Activated effector memory CD4-positive, alpha-beta T cell treated with Interleukin-2 at 50 U/mL for 16 hours (primary cell): Measurements from ENCODE around the gene GRAP2.

Source experiments
- DNase-seq: peaks from one replicate; pipeline ENCODE4 v3.0.0-alpha.2; 2020

Gene GRAP2

DNA sequence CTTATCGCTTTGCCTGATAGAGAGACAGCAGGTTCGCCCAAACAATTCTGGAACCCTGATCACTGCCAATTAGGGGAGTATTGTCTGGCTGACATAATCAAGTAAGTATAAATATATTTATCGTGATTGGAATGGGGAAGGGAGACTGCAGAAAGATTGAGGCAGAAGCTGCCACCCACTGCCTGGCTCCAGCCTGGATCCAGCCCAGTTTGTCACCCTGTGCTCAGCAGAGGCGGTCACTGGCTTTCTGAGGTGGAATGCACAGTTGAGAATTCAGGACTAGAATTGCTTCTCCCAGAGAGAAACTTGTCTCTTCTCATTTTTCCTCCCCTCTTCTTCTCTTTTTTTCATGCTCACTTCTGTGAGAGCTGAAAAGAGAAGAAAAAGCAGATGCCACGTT, 25.9 kb downstream of the GRAP2 start:
- DNase-seq, result no peak

DNA sequence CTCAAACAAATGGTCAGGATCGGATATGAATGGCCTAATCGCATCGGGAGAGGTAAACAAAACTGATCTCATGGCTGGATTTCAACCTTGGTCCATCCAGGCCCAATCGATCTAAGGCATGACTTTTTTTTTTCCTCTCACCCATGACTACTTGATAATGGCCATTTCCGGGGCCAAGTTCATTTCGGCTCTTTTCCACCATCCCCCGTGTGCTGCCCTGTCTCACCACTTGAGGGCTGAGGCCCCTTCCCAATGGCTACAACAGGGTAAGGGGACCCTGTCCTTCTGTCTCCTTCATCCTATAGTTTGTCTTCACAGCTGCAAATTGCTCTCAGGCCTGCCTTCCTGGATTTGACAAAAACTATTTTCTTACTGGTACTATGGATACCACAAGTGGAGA, 26.7 kb downstream of the GRAP2 start:
- no peak for DNase-seq

DNA sequence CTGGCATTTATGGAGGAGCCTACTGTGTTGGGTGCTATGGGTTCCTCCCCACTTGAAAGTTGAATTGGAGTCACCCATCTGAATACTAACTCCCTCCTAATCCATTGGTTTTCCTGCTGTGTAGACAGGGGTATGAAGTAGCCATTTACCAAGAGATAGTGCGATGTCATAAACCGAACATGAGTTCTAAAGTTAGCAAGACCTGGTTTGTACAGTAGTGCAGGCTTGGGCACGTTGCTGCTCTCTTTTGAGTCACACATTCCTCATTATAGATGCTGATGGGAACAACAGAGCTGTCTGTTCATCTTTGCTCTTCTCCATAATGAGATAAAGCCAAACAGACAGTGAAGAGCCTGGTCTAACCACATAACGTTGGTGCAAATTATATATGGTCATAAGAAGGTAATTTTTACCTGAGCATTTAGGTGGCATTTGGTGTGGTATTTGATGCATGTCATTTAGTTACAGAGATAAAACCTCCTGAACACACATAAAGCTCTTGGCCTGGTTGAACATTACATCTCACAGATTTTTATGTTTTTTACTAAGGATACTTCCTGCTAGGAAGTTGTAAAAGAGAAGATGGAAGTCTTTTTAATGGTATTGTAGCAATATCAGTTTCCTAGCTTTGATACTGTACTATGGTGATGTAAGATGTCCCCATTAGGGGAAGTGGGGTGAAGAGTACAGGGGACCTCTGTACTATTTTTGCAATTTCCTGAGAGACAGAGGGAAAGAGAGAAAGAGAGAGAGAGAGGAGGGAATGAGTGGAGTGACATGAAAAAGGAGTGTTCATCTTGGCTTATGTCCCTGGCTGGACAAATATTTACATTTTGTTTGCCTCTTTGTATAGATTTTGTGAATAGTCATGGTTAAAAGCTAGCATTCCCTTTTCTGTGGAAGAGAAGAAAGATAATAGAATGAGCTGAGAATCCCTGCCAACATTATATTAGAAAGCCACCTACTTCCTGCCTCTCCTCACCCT, 27.9 kb downstream of the GRAP2 start:
- DNase-seq, result no peak

- no peak for DNase-seq
These were observed 30.4 kb downstream of the GRAP2 start for GRCh38 chr22:39931251-39931650.

- DNase-seq, result no peak
These were observed 31.3 kb downstream of the GRAP2 start for GRCh38 chr22:39932166-39932565.

DNA sequence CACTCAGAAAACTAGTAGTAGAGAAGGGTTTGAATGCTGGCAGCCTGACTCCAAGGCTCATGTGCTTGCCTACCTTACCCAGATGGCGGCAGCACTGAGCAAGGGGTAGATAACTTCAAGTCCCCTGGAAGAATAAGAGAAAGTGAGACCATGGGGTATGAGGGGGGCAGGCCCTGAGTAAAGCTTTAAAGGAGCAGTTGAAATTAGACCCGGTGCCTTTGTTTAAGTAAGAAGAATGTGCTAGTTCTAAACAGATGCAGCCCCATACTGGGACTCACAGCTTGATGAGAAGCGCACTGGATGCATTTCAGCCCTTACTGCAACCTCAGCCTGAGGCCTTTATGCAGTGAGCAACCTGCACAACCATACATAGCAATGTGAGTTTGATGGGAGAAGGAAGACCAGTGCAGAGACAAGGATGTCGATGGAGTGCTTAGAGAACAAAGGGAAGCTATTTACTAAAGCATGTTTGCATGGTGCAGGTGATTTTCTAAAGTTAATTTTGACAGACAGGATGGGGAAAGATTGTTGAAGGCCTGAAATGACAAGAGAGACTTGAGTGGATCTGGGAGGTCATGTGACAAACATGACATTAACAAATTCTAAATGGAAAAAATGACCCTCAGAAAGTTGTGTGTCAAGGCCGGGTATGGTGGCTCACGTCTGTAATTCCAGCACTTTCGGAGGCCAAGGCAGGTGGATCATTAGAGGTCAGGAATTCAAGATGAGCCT, 32.2 kb downstream of the GRAP2 start:
- no peak for DNase-seq

DNA sequence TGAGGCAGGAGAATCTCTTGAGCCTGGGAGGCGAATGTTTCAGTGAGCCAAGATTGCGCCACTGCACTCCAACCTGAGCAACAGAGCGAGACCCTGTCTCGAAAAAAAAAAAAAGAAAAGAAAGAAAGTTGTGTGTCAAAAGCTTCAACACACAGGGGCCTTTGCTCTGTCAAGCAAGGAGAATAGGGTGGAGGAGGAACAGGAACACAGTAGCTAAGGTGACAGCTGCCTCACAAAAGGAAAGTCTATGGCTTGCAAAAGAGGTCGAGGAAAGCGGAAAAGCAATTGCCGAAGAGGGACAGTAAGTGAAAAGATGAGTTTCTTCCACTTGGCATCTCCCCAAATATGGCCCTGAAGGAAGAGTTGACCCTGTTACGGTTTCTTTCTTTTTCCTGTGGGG, 32.9 kb downstream of the GRAP2 start:
- DNase-seq, result no peak

DNA sequence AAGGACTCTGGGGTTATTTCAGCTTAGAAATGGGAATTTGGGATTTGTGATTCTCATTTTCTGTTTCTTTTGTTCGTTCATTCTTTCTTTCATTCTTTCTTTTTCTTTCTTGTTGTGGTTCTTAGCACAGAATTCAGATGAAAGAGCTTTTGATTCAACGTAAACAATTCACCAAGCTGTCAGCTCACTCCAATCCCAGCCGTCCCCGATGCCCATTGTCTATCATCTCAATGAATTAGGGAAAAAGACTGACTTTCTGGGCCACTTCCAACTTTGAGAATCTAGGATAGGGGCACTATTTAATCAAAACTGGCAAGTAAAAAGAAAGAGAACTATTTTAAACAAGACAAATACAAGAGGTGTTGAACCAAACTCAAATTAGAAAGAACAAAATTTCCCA, 34.2 kb downstream of the GRAP2 start:
- DNase-seq, result no peak

DNA sequence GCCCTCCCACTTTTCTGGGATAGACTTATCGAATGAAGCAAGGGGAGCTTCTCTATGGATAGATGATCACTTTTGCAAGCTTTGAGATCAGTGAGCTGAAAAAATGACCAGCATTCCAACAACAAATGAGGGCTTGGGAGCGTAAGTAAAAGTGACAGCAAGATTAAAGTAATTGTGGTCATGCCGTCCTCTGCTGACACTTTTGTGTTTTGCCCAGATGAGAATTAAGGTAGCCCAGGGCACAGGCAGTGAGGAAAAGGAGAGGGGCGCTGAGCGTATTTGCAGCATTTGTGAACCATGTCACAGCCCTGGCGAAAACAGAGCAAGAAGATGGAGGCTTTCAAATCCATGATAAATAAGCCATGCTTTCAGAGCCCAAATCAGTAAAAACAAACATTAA, 34.7 kb downstream of the GRAP2 start:
- no peak for DNase-seq

DNA sequence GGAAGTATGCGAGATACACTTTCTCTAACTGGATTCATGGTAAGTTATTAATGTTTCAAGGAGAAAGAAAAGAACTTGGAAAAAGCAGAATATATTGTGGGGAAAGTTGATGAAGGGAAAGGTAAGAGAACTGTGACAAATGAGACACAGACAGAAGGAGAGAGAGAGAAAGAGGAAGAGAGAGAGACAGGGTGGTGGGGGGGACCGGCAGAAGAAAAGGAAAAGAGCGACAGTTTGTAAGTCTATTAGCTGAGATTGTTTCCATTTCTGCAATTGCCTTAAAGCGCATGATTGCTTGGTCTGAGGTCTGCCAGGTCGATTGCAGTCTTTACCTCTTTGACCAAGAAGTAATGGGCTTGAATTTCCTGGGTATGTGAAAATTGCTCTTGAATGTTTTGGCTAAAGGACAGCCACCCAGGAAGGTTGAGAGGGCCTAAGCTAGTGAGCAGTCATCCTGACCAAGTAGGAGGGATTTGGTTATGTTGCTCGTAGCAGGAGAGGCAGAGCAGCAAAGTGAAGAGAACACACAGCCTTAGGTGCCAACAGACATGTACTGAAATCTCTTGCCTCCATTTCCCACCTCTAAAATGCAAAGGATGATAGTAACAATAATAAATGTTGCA, 35.8 kb downstream of the GRAP2 start:
- no peak for DNase-seq

DNA sequence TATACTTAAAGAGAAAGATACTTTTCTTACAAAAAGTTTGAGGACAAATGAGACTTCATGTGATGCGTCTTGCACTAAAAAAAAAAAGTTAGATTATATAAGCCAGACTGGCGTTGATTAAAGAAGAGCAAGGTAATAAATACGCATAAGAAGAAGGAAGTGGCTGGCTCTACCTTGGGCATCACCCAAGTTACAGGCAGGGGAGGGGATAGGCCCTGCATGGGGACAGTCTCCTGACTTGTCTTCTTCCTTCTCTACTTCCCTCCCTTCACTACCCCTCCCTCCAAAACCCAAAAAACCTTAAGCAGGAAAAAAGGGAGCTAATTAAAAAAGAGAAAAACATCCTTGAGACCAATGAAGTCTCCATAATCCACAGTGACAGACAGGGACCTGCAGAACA, 37.0 kb downstream of the GRAP2 start:
- no peak for DNase-seq

- no peak for DNase-seq
These were observed 37.7 kb downstream of the GRAP2 start for GRCh38 chr22:39938509-39939111.

GRCh38 chr22:39939830-39940229, 38.9 kb downstream of the GRAP2 start:
- no peak for DNase-seq

DNA sequence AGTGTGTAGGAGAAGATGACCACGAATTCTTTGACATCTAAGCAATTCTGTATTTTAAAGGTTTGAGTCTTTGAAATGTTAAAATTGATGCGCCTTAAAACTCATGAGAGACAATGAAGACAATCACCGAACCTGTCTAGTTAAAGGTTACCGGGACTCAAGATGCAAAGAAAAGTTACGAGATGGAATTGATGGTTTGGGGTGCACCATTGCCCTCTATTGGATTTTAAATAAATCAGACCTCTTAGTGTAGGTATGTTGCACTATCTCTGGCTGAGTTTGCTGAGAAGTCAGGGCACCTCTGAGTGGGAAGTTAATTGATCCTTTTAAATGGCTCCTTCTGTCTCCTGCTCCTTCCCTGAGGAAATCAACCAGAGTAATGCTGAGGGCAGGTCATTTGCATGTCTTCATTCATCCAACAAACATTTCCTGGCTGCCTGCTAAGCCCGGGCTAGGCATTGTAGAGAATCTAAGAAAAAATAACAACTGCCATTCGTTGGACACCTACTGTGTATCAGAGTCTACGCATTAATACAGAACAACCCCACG, 39.9 kb downstream of the GRAP2 start:
- no peak for DNase-seq

DNA sequence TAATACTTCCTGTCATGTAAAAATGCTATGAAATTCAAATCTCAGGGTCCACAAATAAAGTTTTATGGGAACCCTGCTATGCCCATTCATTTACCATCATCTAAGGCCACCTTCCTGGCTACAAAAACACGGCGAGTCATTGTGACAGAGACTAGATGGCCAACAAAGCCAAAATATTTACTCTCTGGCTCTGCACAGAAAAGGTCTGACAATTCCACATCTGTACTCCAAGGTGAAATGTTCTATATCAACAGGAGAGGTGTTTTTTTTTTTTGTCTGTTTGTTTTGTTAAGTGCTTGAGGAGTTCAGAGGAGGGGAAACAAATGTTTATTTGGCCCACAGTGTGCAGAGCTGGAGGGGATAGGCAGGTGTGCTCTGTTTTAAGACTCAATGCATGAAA, 40.7 kb downstream of the GRAP2 start:
- DNase-seq, result no peak

- no peak for DNase-seq
These were observed 41.8 kb downstream of the GRAP2 start for GRCh38 chr22:39942439-39943230.

GRCh38 chr22:39943337-39943736, 42.5 kb downstream of the GRAP2 start:
- no peak for DNase-seq

- no peak for DNase-seq
These were observed 43.3 kb downstream of the GRAP2 start for GRCh38 chr22:39943953-39944872.

- no peak for DNase-seq
These were observed 45.2 kb downstream of the GRAP2 start for GRCh38 chr22:39946126-39946502.

DNA sequence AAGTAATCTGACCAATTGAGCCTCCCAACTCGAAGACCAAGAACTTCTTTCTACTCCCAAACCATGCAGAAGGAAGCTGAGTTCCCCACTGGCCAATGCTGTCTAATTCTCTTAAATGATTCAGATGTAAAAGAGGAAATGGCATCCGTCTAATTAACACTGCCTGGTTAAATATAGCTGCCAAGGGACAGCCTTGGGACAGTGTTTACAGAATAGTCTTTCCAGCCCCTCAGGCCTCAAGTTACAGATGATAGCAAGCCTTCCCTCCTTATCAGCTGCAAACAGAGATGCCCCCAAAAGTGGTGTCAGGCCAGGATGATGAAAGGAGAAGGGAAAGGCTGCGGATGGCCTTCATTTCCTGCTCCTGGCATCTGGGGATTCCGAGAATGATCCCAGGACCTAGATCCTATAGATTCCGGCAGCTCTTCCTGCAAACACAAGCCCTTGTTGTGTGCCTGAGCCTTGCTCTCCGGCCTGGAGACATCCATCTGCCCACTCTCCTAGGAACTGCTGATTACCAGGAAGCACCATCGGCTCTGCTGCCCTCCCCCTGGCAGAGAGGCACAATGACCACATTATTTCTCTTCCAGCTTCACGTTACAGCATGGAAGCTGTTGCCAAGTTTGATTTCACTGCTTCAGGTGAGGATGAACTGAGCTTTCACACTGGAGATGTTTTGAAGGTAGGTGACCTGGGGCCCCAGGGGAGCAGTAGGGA, 45.8 kb downstream of the GRAP2 start:
- DNase-seq, result no peak
